Gastroesophageal sphincter (tissue), 3 donors: ENCODE data around the gene SHISA7.

Experiments
- CTCF ChIP-seq, 4 experiments: fragments of 200-600 bp in 2 of 4; fragments of 450-650 bp in 2 of 4; sonication (generic) in 1 of 4; IDR thresholded peaks; one replicate each; pipeline ENCODE4 v1.5.1; 2017 to 2019; ENCODE audit warnings: antibody characterized with exemption in 4 of 4, mild to moderate bottlenecking in 2 of 4, moderate library complexity in 2 of 4
- EP300 ChIP-seq: sonication (generic); formaldehyde crosslinking; IDR thresholded peaks from one replicate; pipeline ENCODE4 v1.6.1; 2017; ENCODE audit warnings: antibody characterized with exemption, mild to moderate bottlenecking
- POLR2A ChIP-seq, 2 donors: fragments of 450-650 bp; IDR thresholded peaks; one replicate each; pipeline ENCODE4 v1.6.1; 2017; ENCODE audit warnings: antibody characterized with exemption in 2 of 2, mild to moderate bottlenecking in 2 of 2, moderate library complexity in 1 of 2
- POLR2AphosphoS5 ChIP-seq: sonication (generic); formaldehyde crosslinking; IDR thresholded peaks from one replicate; pipeline ENCODE4 v1.6.1; 2017; ENCODE audit warnings: antibody characterized with exemption

- no peak for TF ChIP-seq EP300
- TF ChIP-seq CTCF (IDR thresholded peaks at IDR 0.05) = no peak
- no peak for TF ChIP-seq POLR2A (IDR thresholded peaks at IDR 0.05)
- TF ChIP-seq POLR2AphosphoS5 = no peak
These were observed 21.6 kb upstream of the SHISA7 start, which contains the start of gene C19orf85 for GRCh38 chr19:55464662-55465054.
